ENCODE results near the gene JPH3.
A peak's percentile ranks its signal among the peaks of the same experiment; 100 is the strongest.

The JPH3 gene

GRCh38 chr16:87598431-87598830 lies 3.9 kb upstream of the JPH3 start:
- Histone ChIP-seq H3K27me3 (peaks cover 2 to 66% of the 10 kb centered on the region in 2 donors), H3K9me3 (peaks cover 0 to 8% (median 5%) of the 10 kb centered on the region in 3 donors), H3K36me3 (no peaks in the 10 kb centered on the region), H3K4me1 (peaks cover 0 to 16% (median 10%) of the 10 kb centered on the region in 4 donors), H3K4me3 (no peak overlapping the region), H3K27ac (no peak overlapping the region)
- no peak for TF ChIP-seq CTCF (IDR thresholded peaks at IDR 0.05)
- intact Hi-C loops (cut with DNase I; ENCODE audit: low total_unique reads), result no loop called here
- no peak for DNase-seq

GRCh38 chr16:87600246-87600645 lies 2.1 kb upstream of the JPH3 start:
- no peak for DNase-seq
- intact Hi-C loops (cut with DNase I; ENCODE audit: low total_unique reads), result no loop called here
- peaks cover 0 to 8% (median 5%) of the 10 kb centered on the region in 3 donors for H3K9me3 ChIP-seq
- H3K27me3 ChIP-seq, result peaks cover 2 to 69% of the 10 kb centered on the region in 2 donors
- TF ChIP-seq CTCF (IDR thresholded peaks at IDR 0.05), result no peak
- H3K4me1 ChIP-seq, result peaks cover 0 to 19% (median 12%) of the 10 kb centered on the region in 4 donors
- no peak overlapping the region for H3K4me3 ChIP-seq
- H3K27ac ChIP-seq, result no peak overlapping the region
- H3K36me3 ChIP-seq, result no peaks in the 10 kb centered on the region

- Histone ChIP-seq H3K9me3 (peaks cover 0 to 8% (median 5%) of the 10 kb centered on the region in 3 donors), H3K27ac (no peak overlapping the region), H3K27me3 (peaks cover 2 to 79% of the 10 kb centered on the region in 2 donors), H3K36me3 (no peaks in the 10 kb centered on the region), H3K4me1 (peaks cover 0 to 19% (median 12%) of the 10 kb centered on the region in 4 donors), H3K4me3 (no peak overlapping the region)
- DNase-seq, result no peak
- TF ChIP-seq CTCF (IDR thresholded peaks at IDR 0.05), result no peak
- intact Hi-C loops (cut with DNase I; ENCODE audit: low total_unique reads), result no loop called here
Observed at GRCh38 chr16:87601401-87601981, 817 bp upstream of the JPH3 start.

- TF ChIP-seq CTCF (IDR thresholded peaks at IDR 0.05), result no peak
- DNase-seq, result no peak
- no peaks in the 10 kb centered on the region for H3K36me3 ChIP-seq
- peaks cover 0 to 19% (median 12%) of the 10 kb centered on the region in 4 donors for H3K4me1 ChIP-seq
- H3K4me3 ChIP-seq, result peak overlapping the region in 1 of 2 donors; percentile 29
- no peak overlapping the region for H3K27ac ChIP-seq
- intact Hi-C loops (cut with DNase I; ENCODE audit: low total_unique reads), result no loop called here
- H3K27me3 ChIP-seq, result peaks cover 2 to 94% of the 10 kb centered on the region in 2 donors
- H3K9me3 ChIP-seq, result peaks cover 0 to 8% (median 5%) of the 10 kb centered on the region in 3 donors
Observed at GRCh38 chr16:87602821-87603683, 744 bp downstream of the JPH3 start.

- no peak for TF ChIP-seq CTCF (IDR thresholded peaks at IDR 0.05)
- intact Hi-C loops (cut with DNase I; ENCODE audit: low total_unique reads), result no loop called here
- no peak overlapping the region for H3K4me3 ChIP-seq
- H3K27me3 ChIP-seq, result peaks cover 2 to 93% of the 10 kb centered on the region in 2 donors
- DNase-seq, result no peak
- no peak overlapping the region for H3K27ac ChIP-seq
- no peaks in the 10 kb centered on the region for H3K36me3 ChIP-seq
- H3K9me3 ChIP-seq, result peaks cover 0 to 5% (median 4%) of the 10 kb centered on the region in 3 donors
- H3K4me1 ChIP-seq, result peaks cover 0 to 19% (median 12%) of the 10 kb centered on the region in 4 donors
Observed at GRCh38 chr16:87603684-87604633, 1.7 kb downstream of the JPH3 start.

All from tibial artery (tissue), 4 donors.